Liver (tissue), 3 donors: Measurements from ENCODE around the gene CDK16.

ENCODE experiments used
- EGR1 ChIP-seq, 2 donors: IDR thresholded peaks; 2 replicates each; pipeline ENCODE4 v1.6.1; 2016 to 2018; ENCODE audit warnings: antibody characterized with exemption in 2 of 2, low read depth in 2 of 2
- FOXA1 ChIP-seq: IDR thresholded peaks from 2 replicates; pipeline ENCODE4 v1.6.1; 2016; ENCODE audit warnings: antibody characterized with exemption
- JUND ChIP-seq, 2 donors: IDR thresholded peaks; 2 replicates each; pipeline ENCODE4 v1.6.1; 2016; ENCODE audit warnings: antibody characterized with exemption in 2 of 2
- NR2F2 ChIP-seq: IDR thresholded peaks from 2 replicates; pipeline ENCODE4 v1.6.1; 2016; ENCODE audit warnings: antibody characterized with exemption
- RAD21 ChIP-seq, 2 donors: IDR thresholded peaks; 2 replicates each; pipeline ENCODE4 v1.6.1; 2016; ENCODE audit warnings: antibody characterized with exemption in 2 of 2, mild to moderate bottlenecking in 2 of 2
- RXRA ChIP-seq, 2 donors: IDR thresholded peaks; 2 replicates each; pipeline ENCODE4 v1.6.1; 2017 to 2018; ENCODE audit warnings: antibody characterized with exemption in 2 of 2, mild to moderate bottlenecking in 1 of 2
- SP1 ChIP-seq: IDR thresholded peaks from 2 replicates; pipeline ENCODE4 v1.6.1; 2018; ENCODE audit warnings: antibody characterized with exemption, mild to moderate bottlenecking
- TF ChIP-seq, protein P1 (sequence below): IDR thresholded peaks from 2 replicates; pipeline ENCODE4 v1.6.1; 2016; ENCODE audit warnings: antibody characterized with exemption
- TF ChIP-seq, protein P2 (sequence below): fragments of 150-350 bp; IDR thresholded peaks from 2 replicates; pipeline ENCODE4 v1.5.1; 2017; ENCODE audit warnings: improper control_type of control experiment, low read depth, low read length; ENCODE audit not compliant: missing input control
- TF ChIP-seq, protein P3 (sequence below): IDR thresholded peaks from 2 replicates; pipeline ENCODE4 v1.6.1; 2016; ENCODE audit warnings: antibody characterized with exemption, mild to moderate bottlenecking
- TF ChIP-seq, protein P4 (sequence below): IDR thresholded peaks from 2 replicates; pipeline ENCODE4 v1.6.1; 2016; ENCODE audit warnings: antibody characterized with exemption
- donor health status: healthy.
- donor health status: healthy.

DNA sequence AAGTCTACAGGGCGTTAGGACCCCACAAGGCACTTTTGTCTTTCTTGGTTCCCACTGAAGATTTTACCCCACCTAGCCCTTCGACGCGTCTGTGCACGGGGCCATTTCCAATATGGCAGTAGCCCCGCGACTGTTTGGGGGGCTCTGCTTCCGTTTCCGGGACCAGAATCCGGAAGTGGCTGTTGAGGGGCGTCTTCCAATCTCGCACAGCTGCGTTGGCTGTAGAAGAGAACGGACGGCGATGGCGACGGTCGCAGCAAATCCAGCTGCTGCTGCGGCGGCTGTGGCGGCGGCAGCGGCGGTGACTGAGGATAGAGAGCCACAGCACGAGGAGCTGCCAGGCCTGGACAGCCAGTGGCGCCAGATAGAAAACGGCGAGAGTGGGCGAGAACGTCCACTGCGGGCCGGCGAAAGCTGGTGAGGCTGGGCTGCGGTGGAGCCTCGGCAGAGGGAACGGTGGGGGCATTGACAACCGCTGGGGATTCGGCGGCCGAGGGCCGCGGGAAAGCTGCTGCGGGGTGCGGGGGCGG lies 14.4 kb downstream of the CDK16 start, which contains the start of gene USP11:
- TF ChIP-seq, protein P1, sequence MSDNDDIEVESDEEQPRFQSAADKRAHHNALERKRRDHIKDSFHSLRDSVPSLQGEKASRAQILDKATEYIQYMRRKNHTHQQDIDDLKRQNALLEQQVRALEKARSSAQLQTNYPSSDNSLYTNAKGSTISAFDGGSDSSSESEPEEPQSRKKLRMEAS, result no peak
- TF ChIP-seq, protein P2, sequence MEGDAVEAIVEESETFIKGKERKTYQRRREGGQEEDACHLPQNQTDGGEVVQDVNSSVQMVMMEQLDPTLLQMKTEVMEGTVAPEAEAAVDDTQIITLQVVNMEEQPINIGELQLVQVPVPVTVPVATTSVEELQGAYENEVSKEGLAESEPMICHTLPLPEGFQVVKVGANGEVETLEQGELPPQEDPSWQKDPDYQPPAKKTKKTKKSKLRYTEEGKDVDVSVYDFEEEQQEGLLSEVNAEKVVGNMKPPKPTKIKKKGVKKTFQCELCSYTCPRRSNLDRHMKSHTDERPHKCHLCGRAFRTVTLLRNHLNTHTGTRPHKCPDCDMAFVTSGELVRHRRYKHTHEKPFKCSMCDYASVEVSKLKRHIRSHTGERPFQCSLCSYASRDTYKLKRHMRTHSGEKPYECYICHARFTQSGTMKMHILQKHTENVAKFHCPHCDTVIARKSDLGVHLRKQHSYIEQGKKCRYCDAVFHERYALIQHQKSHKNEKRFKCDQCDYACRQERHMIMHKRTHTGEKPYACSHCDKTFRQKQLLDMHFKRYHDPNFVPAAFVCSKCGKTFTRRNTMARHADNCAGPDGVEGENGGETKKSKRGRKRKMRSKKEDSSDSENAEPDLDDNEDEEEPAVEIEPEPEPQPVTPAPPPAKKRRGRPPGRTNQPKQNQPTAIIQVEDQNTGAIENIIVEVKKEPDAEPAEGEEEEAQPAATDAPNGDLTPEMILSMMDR, result no peak
- TF ChIP-seq SP1 (no peak), EGR1 (IDR thresholded peaks at IDR 0.05; ENCODE audit: low read depth in 2 of 2) (peak in 1 of 2 donors; percentile 34), NR2F2 (no peak), RXRA (IDR thresholded peaks at IDR 0.05) (no peak), JUND (IDR thresholded peaks at IDR 0.05) (no peak), FOXA1 (no peak), RAD21 (IDR thresholded peaks at IDR 0.05) (no peak)
- TF ChIP-seq, protein P3, sequence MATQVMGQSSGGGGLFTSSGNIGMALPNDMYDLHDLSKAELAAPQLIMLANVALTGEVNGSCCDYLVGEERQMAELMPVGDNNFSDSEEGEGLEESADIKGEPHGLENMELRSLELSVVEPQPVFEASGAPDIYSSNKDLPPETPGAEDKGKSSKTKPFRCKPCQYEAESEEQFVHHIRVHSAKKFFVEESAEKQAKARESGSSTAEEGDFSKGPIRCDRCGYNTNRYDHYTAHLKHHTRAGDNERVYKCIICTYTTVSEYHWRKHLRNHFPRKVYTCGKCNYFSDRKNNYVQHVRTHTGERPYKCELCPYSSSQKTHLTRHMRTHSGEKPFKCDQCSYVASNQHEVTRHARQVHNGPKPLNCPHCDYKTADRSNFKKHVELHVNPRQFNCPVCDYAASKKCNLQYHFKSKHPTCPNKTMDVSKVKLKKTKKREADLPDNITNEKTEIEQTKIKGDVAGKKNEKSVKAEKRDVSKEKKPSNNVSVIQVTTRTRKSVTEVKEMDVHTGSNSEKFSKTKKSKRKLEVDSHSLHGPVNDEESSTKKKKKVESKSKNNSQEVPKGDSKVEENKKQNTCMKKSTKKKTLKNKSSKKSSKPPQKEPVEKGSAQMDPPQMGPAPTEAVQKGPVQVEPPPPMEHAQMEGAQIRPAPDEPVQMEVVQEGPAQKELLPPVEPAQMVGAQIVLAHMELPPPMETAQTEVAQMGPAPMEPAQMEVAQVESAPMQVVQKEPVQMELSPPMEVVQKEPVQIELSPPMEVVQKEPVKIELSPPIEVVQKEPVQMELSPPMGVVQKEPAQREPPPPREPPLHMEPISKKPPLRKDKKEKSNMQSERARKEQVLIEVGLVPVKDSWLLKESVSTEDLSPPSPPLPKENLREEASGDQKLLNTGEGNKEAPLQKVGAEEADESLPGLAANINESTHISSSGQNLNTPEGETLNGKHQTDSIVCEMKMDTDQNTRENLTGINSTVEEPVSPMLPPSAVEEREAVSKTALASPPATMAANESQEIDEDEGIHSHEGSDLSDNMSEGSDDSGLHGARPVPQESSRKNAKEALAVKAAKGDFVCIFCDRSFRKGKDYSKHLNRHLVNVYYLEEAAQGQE, result no peak
- TF ChIP-seq, protein P4, sequence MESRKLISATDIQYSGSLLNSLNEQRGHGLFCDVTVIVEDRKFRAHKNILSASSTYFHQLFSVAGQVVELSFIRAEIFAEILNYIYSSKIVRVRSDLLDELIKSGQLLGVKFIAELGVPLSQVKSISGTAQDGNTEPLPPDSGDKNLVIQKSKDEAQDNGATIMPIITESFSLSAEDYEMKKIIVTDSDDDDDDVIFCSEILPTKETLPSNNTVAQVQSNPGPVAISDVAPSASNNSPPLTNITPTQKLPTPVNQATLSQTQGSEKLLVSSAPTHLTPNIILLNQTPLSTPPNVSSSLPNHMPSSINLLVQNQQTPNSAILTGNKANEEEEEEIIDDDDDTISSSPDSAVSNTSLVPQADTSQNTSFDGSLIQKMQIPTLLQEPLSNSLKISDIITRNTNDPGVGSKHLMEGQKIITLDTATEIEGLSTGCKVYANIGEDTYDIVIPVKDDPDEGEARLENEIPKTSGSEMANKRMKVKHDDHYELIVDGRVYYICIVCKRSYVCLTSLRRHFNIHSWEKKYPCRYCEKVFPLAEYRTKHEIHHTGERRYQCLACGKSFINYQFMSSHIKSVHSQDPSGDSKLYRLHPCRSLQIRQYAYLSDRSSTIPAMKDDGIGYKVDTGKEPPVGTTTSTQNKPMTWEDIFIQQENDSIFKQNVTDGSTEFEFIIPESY, result no peak
